ENCODE results near the gene FCHSD2. TPM values are rescaled to one million over a fixed set of nuclear protein-coding genes. Genes with fewer than 3 reads are reported as not detected.

The FCHSD2 gene
- total RNA-seq, 1 experiment from 2014 or later: 22.6 TPM

DNA sequence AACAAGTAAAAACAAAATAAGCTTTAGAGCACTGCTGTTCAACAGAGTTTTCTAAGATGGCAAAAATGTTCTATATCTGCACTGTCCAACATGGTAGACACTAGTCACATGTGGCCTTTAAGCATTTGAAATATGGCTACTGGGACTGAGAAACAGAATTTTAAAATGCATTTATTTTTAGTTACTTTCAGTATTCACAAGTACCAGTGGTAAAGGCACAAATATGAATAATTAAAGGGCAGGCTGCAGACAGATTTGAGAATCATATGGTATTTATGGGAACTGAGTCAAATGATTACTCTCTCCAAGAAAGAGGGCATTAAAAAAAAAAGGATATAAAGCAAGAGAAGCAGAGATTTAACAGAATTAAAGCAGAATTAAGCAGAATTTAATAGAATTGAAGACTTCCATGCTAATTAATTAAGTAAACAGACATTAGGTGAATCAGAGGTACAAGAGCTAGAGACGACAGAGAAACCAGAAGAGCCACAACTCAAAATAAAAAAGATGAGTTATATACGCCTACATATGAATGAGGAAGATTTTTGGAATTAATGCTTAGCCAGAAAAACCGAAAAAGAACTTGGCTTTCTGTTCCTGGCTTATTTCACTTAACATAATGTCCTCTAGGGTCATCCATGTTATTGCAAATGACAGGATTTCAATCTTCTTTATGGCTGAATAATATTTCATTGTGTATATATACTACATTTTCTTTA, 167.5 kb downstream of the FCHSD2 start:
- peaks cover 9% of the 10 kb centered on the region; the same call in 1 of the 2 replicates for H3K9me3 ChIP-seq (ENCODE audit: insufficient read depth, low read depth)
- no peaks in the 10 kb centered on the region for H4K20me1 ChIP-seq (ENCODE audit: insufficient read depth)
- no peak overlapping the region for H3K4me2 ChIP-seq
- intact Hi-C loops (cut with micrococcal nuclease; ENCODE audit: unreplicated experiment): no loop called here
- CTCF ChIA-PET: no interaction called here
- no peak overlapping the region for H3K4me3 ChIP-seq
- no peak for DNase-seq
- peaks cover 20% of the 10 kb centered on the region for H3K4me1 ChIP-seq (replicated peaks; ENCODE audit: insufficient read depth)
- H3K79me2 ChIP-seq (ENCODE audit: low read depth): no peaks in the 10 kb centered on the region
- TF ChIP-seq CTCF (conservative IDR thresholded peaks at IDR 0.05) (no peak), EZH2 (IDR thresholded peaks at IDR 0.05; ENCODE audit: low read depth) (no peak)
- POLR2A ChIA-PET (ENCODE audit: unreplicated experiment): no interaction called here
- no TSS peak for BruUV-seq (replicated peaks)
- H3K36me3 ChIP-seq (ENCODE audit: low read depth): no peaks in the 10 kb centered on the region
- H3K27ac ChIP-seq: no peak overlapping the region
- H3K27me3 ChIP-seq (ENCODE audit: insufficient read depth, low read depth): no peaks in the 10 kb centered on the region
- peaks cover 14% of the 10 kb centered on the region; the same call in 1 of the 2 replicates for H3F3A ChIP-seq (ENCODE audit: insufficient read depth, low read depth)
- H3K9me2 ChIP-seq (ENCODE audit: insufficient read depth): no peaks in the 10 kb centered on the region
- no peak overlapping the region for H2AFZ ChIP-seq

DNA sequence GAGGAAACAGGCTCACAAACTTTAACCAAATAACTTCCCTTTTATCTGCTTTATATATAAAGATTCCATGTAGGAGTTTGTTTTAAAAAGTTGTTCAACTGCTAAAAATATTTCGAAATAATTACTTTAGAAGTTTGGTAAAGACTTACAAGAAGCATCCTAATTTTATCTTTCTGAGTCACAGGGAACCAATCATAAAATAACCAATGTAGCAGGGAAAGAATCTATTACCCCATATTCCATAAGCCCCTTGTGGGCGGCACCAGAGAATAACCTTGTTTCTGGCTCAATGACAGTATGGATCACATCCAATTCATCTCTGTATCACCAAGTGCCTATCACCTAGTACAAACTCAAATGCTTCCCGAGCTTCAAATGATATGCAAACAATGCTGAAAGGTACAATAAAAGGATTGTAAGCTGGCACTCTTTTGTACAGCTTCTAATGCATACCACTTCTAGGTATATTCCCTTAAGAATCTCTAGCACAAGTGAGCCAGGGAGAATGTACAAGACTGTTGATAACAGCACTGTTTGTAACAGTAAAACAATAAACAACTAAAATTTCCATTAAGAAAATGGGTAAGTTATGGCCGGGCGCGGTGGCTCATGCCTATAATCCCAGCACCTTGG, 169.5 kb downstream of the FCHSD2 start:
- peaks cover 9% of the 10 kb centered on the region; the same call in 1 of the 2 replicates for H3K9me3 ChIP-seq (ENCODE audit: insufficient read depth, low read depth)
- H3K4me2 ChIP-seq: no peak overlapping the region
- TF ChIP-seq EZH2 (IDR thresholded peaks at IDR 0.05; ENCODE audit: low read depth) (no peak), CTCF (conservative IDR thresholded peaks at IDR 0.05) (no peak)
- no peaks in the 10 kb centered on the region for H3K79me2 ChIP-seq (ENCODE audit: low read depth)
- H4K20me1 ChIP-seq (ENCODE audit: insufficient read depth): no peaks in the 10 kb centered on the region
- peaks cover 14% of the 10 kb centered on the region; the same call in 1 of the 2 replicates for H3F3A ChIP-seq (ENCODE audit: insufficient read depth, low read depth)
- no peaks in the 10 kb centered on the region for H3K9me2 ChIP-seq (ENCODE audit: insufficient read depth)
- H3K4me1 ChIP-seq (replicated peaks; ENCODE audit: insufficient read depth): peaks cover 21% of the 10 kb centered on the region
- DNase-seq: no peak
- intact Hi-C loops (cut with micrococcal nuclease; ENCODE audit: unreplicated experiment): no loop called here
- no peak overlapping the region for H3K27ac ChIP-seq
- H3K36me3 ChIP-seq (ENCODE audit: low read depth): no peaks in the 10 kb centered on the region
- no peak overlapping the region for H3K4me3 ChIP-seq
- no peak overlapping the region for H2AFZ ChIP-seq
- no TSS peak for BruUV-seq (replicated peaks)
- CTCF ChIA-PET: no interaction called here
- H3K27me3 ChIP-seq (ENCODE audit: insufficient read depth, low read depth): no peaks in the 10 kb centered on the region
- POLR2A ChIA-PET (ENCODE audit: unreplicated experiment): no interaction called here

- no peaks in the 10 kb centered on the region for H3K27me3 ChIP-seq (ENCODE audit: insufficient read depth, low read depth)
- no peak for DNase-seq
- H3K27ac ChIP-seq: no peak overlapping the region
- POLR2A ChIA-PET (ENCODE audit: unreplicated experiment): no interaction called here
- H3K4me1 ChIP-seq (replicated peaks; ENCODE audit: insufficient read depth): peaks cover 21% of the 10 kb centered on the region
- H3K79me2 ChIP-seq (ENCODE audit: low read depth): no peaks in the 10 kb centered on the region
- no TSS peak for BruUV-seq (replicated peaks)
- H3K36me3 ChIP-seq (ENCODE audit: low read depth): no peaks in the 10 kb centered on the region
- no peak overlapping the region for H2AFZ ChIP-seq
- 0 out of 2 replicates have a peak, but pooled peaks cover 4% of the 10 kb centered on the region for H3K9me3 ChIP-seq (ENCODE audit: insufficient read depth, low read depth)
- H4K20me1 ChIP-seq (ENCODE audit: insufficient read depth): no peaks in the 10 kb centered on the region
- intact Hi-C loops (cut with micrococcal nuclease; ENCODE audit: unreplicated experiment): no loop called here
- peaks cover 10% of the 10 kb centered on the region; the same call in 1 of the 2 replicates for H3F3A ChIP-seq (ENCODE audit: insufficient read depth, low read depth)
- no peak for TF ChIP-seq CTCF (conservative IDR thresholded peaks at IDR 0.05)
- H3K4me3 ChIP-seq: no peak overlapping the region
- no peak overlapping the region for H3K4me2 ChIP-seq
- CTCF ChIA-PET: interaction anchor here (0.6 kb wide), 1 partner anchor 882 kb away, joined by 8 read pairs; no protein-coding TSS in a partner anchor
- no peaks in the 10 kb centered on the region for H3K9me2 ChIP-seq (ENCODE audit: insufficient read depth)
These were observed 170.7 kb downstream of the FCHSD2 start for GRCh38 chr11:72971192-72971967.

Data from PC-9 (cell line).